T-cell (primary cell): ENCODE results near the gene SH3BP5L. TPM values are rescaled to one million over a fixed set of nuclear protein-coding genes. Genes with fewer than 3 reads are reported as not detected.

Experiments used
- ATAC-seq, 4 experiments: fragments of 200-7000 bp in 3 of 4; fragments of 150-1000 bp in 1 of 4; cut with Tn5 transposase; replicated peaks in 1 of 4; 1 replicate in 3 of 4; 2 replicates in 1 of 4; pipeline ENCODE4 v1.10.0; 2021; ENCODE audit warnings: moderate library complexity in 3 of 4, mild to moderate bottlenecking in 2 of 4, moderate number of reproducible peaks in 1 of 4
- CTCF ChIA-PET, 2 donors: fragments of 300-600 bp; sonication (Branson Sonifier 250); formaldehyde crosslinking; loops; one replicate each; lab custom pipeline; 2022; ENCODE audit warnings: antibody characterized with exemption in 2 of 2; lab: Charles Lee
- POLR2A ChIA-PET, 2 donors: fragments of 300-600 bp; sonication (Branson Sonifier 250); formaldehyde crosslinking; loops; one replicate each; lab custom pipeline; 2022; ENCODE audit warnings: antibody characterized with exemption in 2 of 2; lab: Charles Lee
- DNase-seq, 35 experiments: peaks; one replicate each; pipeline versions ENCODE4 v3.0.0 to v3.0.0-alpha.2; 2013 to 2023
- H3K27ac ChIP-seq: one replicate; pipeline ENCODE4 v1.5.1; 2013; ENCODE audit warnings: low read length
- H3K27me3 ChIP-seq, 2 experiments: replicated peaks in 1 of 2; 1 replicate in 1 of 2; 2 replicates in 1 of 2; pipeline versions ENCODE4 v1.6.1 to v1.7.0; 2013; ENCODE audit warnings: low read length in 1 of 2, mixed read lengths in 1 of 2; ENCODE audit not compliant: control insufficient read depth in 2 of 2, insufficient read depth in 2 of 2; ENCODE audit errors: extremely low read depth in 1 of 2
- H3K36me3 ChIP-seq, 2 donors: 1 replicate in 1 of 2; 2 replicates in 1 of 2; pipeline versions ENCODE4 v1.6.1 to v1.7.0; 2013; ENCODE audit warnings: low read length in 1 of 2; ENCODE audit not compliant: control insufficient read depth in 2 of 2, insufficient read depth in 1 of 2; ENCODE audit errors: extremely low read depth in 1 of 2
- H3K4me1 ChIP-seq, 2 experiments: 1 replicate in 1 of 2; 2 replicates in 1 of 2; pipeline versions ENCODE4 v1.6.1 to v1.7.0; 2013; ENCODE audit warnings: low read length in 2 of 2, mixed read lengths in 1 of 2; ENCODE audit not compliant: insufficient read depth in 2 of 2, control insufficient read depth in 1 of 2; ENCODE audit errors: extremely low read depth in 1 of 2
- H3K4me3 ChIP-seq, 2 donors: 1 replicate in 1 of 2; 2 replicates in 1 of 2; pipeline versions ENCODE4 v1.5.1 to v1.7.0; 2013; ENCODE audit warnings: mild to moderate bottlenecking in 2 of 2, low read length in 1 of 2, moderate library complexity in 1 of 2; ENCODE audit not compliant: control insufficient read depth in 1 of 2; ENCODE audit errors: extremely low read depth in 1 of 2
- H3K9me3 ChIP-seq: 2 replicates; pipeline ENCODE4 v1.7.0; 2013
- H3K27ac Mint-ChIP-seq, 2 donors: one replicate each; pipeline ENCODE4 v1.8.0; 2020 to 2021; ENCODE audit warnings: mild to moderate bottlenecking in 2 of 2, mixed read lengths in 2 of 2
- H3K27me3 Mint-ChIP-seq, 2 donors: one replicate each; pipeline ENCODE4 v1.8.0; 2021 to 2022; ENCODE audit warnings: mixed read lengths in 2 of 2
- H3K36me3 Mint-ChIP-seq: one replicate; pipeline ENCODE4 v1.8.0; 2021; ENCODE audit warnings: mixed read lengths
- H3K4me1 Mint-ChIP-seq, 3 donors: one replicate each; pipeline ENCODE4 v1.8.0; 2020 to 2022; ENCODE audit warnings: mixed read lengths in 3 of 3, mild to moderate bottlenecking in 1 of 3
- H3K4me3 Mint-ChIP-seq, 3 donors: one replicate each; pipeline ENCODE4 v1.8.0; 2020 to 2022; ENCODE audit warnings: mild to moderate bottlenecking in 3 of 3, mixed read lengths in 3 of 3, moderate library complexity in 3 of 3
- H3K9me3 Mint-ChIP-seq, 3 donors: one replicate each; pipeline ENCODE4 v1.8.0; 2020 to 2022; ENCODE audit warnings: mixed read lengths in 3 of 3
- WGBS: methylation state at CpG from one replicate; pipeline ENCODE4 v1.1.5; 2013; ENCODE audit warnings: missing lambda C conversion rate; ENCODE audit not compliant: insufficient coverage; 5-methylcytosine and 5-hydroxymethylcytosine counted together
- total RNA-seq, 35 experiments: library from RNA in 6 of 35; stranded (reverse) in 6 of 35; fragments of 120-200 nt in 1 of 35; gene quantifications; one replicate each; pipeline versions ENCODE4 v1.2.1 to v1.2.4 and lab custom pipeline; 2013 to 2026

Gene SH3BP5L
- total RNA-seq (10 to 100 TPM; 16.8 to 41.4 (median 36.3) TPM), total RNA-seq (lab: John Stamatoyannopoulos, UW) (12.6 to 82.9 (median 33.2) reads per million in 29 experiments)
- total RNA-seq (2013) = 17.6 TPM

DNA sequence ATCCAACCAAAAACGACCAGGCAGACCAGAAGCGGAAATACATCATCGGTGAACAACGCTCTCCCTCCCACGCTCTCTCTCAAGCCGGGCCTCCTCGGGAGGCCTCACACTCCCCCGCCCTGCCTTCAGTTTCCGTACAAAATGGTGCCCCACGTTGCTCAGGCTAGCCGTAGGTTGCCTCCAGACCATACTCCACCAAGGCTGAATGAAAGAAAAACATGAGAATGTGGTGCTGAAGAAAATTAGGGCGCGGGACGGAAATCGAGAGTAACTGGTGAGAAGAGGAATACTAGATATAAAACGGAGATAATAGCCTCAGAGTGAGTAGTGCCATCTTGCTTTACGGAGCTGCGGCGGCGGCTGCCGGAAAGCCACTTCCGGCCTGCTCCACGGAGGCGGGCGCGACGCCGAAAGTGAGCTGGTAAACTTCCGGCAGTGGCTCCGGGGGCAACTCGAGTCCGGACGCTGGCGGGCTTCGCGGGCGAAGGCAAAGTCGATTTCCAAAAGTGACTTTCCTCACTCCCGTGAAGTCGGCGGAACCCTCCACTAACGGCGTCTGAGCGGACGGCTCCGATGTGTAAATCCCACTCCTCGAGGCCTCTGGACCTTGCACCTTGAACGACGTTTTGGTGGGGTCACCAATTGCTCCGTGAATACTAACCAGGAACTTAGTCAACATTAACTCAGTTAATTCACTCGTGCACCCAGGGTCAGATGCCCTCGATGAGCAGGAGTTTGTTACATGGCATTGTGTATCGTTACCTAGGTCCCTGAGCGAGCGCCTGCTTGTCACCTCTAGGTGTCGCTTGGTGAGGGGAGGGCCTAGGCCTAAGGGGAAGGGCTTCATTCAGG lies at the start of gene SH3BP5L:
TSS of gene SH3BP5L (minus strand) at position 7 of the 852 bp plus-strand sequence. CDS start 980 bp downstream, outside the sequence.
- DNase-seq (peak; percentile 83 to 95 (median 90)), ATAC-seq (peak; percentile 87 to 89 (median 88))
- POLR2A ChIA-PET = interaction anchor here (0.5 to 1.5 kb wide), 7 partner anchors 11 to 920 kb away, joined by 3 to 11 read pairs (median 7); partner anchors contain the start of genes PGBD2 (in 1 of the 2) and ZNF672 (in 1 of the 2)
- Histone ChIP-seq H3K27me3 (no peaks in the 10 kb centered on the region), H3K36me3 (peaks cover 0 to 19% of the 10 kb centered on the region in 2 donors), H3K4me3 (peak within 1 kb of the TSS; percentile 87 to 94), H3K9me3 (no peaks in the 10 kb centered on the region), H3K27ac (peak within 1 kb of the TSS; percentile 99), H3K4me1 (peaks cover 30 to 58% of the 10 kb centered on the region in 2 experiments)
- H3K36me3 Mint-ChIP-seq = peaks cover 28% of the 10 kb centered on the region
- peak within 1 kb of the TSS; percentile 96 to 99 for H3K27ac Mint-ChIP-seq
- WGBS = 0% methylated on average over 43 of the region's 56 CpGs
- no peaks in the 10 kb centered on the region for H3K9me3 Mint-ChIP-seq
- H3K4me1 Mint-ChIP-seq = peaks cover 54 to 60% (median 59%) of the 10 kb centered on the region in 3 donors
- CTCF ChIA-PET = interaction anchor here (0.6 to 2.0 kb wide), 6 partner anchors 12 to 80 kb away, joined by 3 to 16 read pairs (median 4); partner anchors contain the start of genes PGBD2 (in 1 of the 2), ZNF672 (in 1 of the 2) and ZNF692 (in 1 of the 2)
- no peaks in the 10 kb centered on the region for H3K27me3 Mint-ChIP-seq
- peak within 1 kb of the TSS; percentile 88 to 99 (median 97) for H3K4me3 Mint-ChIP-seq

DNA sequence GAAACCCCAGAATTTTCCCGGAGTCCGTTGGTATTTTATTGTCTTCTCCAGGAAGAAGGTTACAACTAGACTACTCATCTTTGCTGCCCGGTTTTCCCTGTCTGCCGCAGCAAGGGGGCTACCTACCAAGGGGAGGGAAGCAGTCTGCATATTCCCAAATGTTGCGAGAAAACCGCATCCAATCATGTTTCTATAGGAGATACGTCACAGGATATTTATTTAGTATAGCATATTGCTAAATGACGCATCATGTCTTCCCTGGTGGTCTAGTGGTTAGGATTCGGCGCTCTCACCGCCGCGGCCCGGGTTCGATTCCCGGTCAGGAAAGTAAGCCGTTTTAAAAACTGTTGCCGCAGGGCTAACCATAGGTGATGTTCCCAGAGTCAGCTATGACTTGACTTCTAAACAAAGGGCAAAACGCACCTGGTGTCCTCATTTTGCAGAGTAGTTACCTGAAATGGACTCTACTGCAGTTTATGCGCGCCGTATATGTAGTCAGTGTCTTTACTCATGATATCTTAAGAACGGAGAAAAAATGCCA lies 48.3 kb upstream of the SH3BP5L start:
- Histone ChIP-seq H3K27ac (peak overlapping the region; percentile 76), H3K4me1 (peaks cover 4 to 20% of the 10 kb centered on the region in 2 experiments), H3K36me3 (no peaks in the 10 kb centered on the region), H3K9me3 (no peaks in the 10 kb centered on the region), H3K27me3 (no peaks in the 10 kb centered on the region), H3K4me3 (peak overlapping the region; percentile 89 to 94)
- peaks cover 0 to 6% of the 10 kb centered on the region in 2 donors for H3K27me3 Mint-ChIP-seq
- ATAC-seq (peak; percentile 59 to 72 (median 66)), DNase-seq (peak; percentile 61 to 89 (median 78))
- H3K4me1 Mint-ChIP-seq = peaks cover 23 to 34% (median 27%) of the 10 kb centered on the region in 3 donors
- peak overlapping the region; percentile 96 to 97 for H3K27ac Mint-ChIP-seq
- WGBS = 1% methylated on average over 16 of the region's 23 CpGs
- H3K4me3 Mint-ChIP-seq = peak overlapping the region; percentile 87 to 95 (median 93)
- ChIA-PET POLR2A (interaction anchor here (0.8 to 2.2 kb wide), 3 partner anchors 15 to 48 kb away, joined by 4 to 6 read pairs (median 5); partner anchors contain the start of gene SH3BP5L (in 1 of the 2)), CTCF (interaction anchor here (0.8 to 1.0 kb wide), 5 partner anchors 16 to 36 kb away, joined by 3 to 5 read pairs (median 3); partner anchors contain the start of gene ZNF672 (in 1 of the 2))
- H3K9me3 Mint-ChIP-seq = no peaks in the 10 kb centered on the region
- no peaks in the 10 kb centered on the region for H3K36me3 Mint-ChIP-seq

DNA sequence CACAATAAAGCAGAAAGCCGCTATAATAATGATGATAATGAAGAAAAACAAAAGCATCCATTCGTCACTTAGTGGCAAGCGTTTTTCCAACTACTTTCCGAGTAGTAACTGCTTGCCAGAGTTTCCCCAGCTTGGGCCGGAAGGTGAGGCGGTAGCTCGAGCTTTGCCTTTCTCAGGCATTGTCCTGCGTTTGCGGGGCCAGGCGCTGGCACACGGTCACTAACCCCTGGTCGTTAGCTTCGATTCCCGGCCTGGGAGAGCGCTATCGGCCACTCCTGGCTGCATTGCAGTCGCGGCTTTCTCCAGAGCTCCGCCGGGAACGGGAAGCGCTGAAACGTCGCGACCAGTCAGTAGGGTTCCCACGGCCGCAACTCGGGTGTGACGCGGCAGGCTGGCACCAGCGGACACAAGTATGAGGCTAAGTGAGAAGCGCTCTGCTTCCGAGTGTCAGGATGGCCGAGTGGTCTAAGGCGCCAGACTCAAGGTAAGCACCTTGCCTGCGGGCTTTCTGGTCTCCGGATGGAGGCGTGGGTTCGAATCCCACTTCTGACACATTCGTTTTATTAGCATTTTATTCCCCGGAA lies 47.8 kb upstream of the SH3BP5L start:
- ATAC-seq (peak; percentile 78 to 80 (median 78)), DNase-seq (peak; percentile 73 to 95 (median 86))
- Mint-ChIP-seq H3K36me3 (no peaks in the 10 kb centered on the region), H3K4me3 (peak overlapping the region; percentile 87 to 95 (median 93)), H3K4me1 (peaks cover 23 to 34% (median 27%) of the 10 kb centered on the region in 3 donors), H3K9me3 (no peaks in the 10 kb centered on the region), H3K27me3 (peaks cover 0 to 6% of the 10 kb centered on the region in 2 donors), H3K27ac (peak overlapping the region; percentile 96 to 97)
- H3K27me3 ChIP-seq = no peaks in the 10 kb centered on the region
- WGBS = under 1% methylated on average over 37 of the region's 41 CpGs
- CTCF ChIA-PET = interaction anchor here in 1 of 2 donors (1.0 to 1.1 kb wide), 3 partner anchors 20 to 33 kb away, joined by 3 to 5 read pairs (median 3); no protein-coding TSS in a partner anchor
- peak overlapping the region; percentile 76 for H3K27ac ChIP-seq
- H3K4me3 ChIP-seq = peak overlapping the region; percentile 89 to 94
- no peaks in the 10 kb centered on the region for H3K9me3 ChIP-seq
- POLR2A ChIA-PET = interaction anchor here in 1 of 2 donors (2.2 kb wide), 1 partner anchor 48 kb away, joined by 6 read pairs; the partner anchor contains the start of gene SH3BP5L
- H3K4me1 ChIP-seq = peaks cover 4 to 20% of the 10 kb centered on the region in 2 experiments
- H3K36me3 ChIP-seq = no peaks in the 10 kb centered on the region

DNA sequence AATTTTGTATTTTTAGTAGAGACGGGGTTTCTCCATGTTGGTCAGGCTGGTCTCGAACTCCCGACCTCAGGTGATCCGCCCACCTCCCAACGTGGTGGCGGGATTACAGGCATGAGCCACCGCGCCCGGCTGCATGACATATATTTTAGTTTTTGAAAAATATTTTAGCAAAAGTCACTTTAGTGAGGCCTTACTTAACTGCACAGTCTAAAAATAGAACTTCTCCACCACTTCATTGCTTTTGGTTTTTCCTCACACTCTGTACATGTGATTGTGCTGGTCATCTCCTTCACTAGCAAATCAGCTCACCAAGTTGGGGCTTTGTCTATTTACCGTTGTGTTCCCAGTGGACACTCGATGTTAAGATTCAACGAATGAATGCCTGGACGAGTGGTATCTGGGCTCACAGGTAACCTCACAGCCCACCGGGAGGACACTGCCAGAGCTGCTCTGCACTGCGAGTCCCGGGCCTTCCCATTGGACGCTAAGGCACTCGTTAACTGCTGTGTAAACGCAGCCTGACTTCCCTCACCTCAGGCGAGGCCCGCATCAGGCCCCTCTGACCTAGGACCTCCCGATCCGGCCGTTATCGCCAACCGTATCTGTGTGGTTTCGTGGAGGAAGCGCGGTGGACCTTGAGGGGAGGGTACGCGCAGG lies 47.2 kb upstream of the SH3BP5L start:
- H3K9me3 ChIP-seq = no peaks in the 10 kb centered on the region
- CTCF ChIA-PET = interaction anchor here in 1 of 2 donors (1.0 to 1.1 kb wide), 2 partner anchors 20 to 31 kb away, joined by 3 read pairs; no protein-coding TSS in a partner anchor
- no peaks in the 10 kb centered on the region for H3K36me3 ChIP-seq
- WGBS = 1% methylated on average over 17 of the region's 31 CpGs
- no peaks in the 10 kb centered on the region for H3K9me3 Mint-ChIP-seq
- peak in 18 of 35 experiments; percentile 3 to 57 (median 24) for DNase-seq
- H3K4me1 ChIP-seq = peaks cover 4 to 20% of the 10 kb centered on the region in 2 experiments
- peaks cover 23 to 34% (median 27%) of the 10 kb centered on the region in 3 donors for H3K4me1 Mint-ChIP-seq
- peaks cover 0 to 6% of the 10 kb centered on the region in 2 donors for H3K27me3 Mint-ChIP-seq
- H3K4me3 ChIP-seq = peak overlapping the region; percentile 89 to 94
- no peaks in the 10 kb centered on the region for H3K27me3 ChIP-seq
- ATAC-seq = peak; percentile 22 to 37 (median 29)
- H3K4me3 Mint-ChIP-seq = peak overlapping the region; percentile 87 to 95 (median 93)
- peak overlapping the region; percentile 96 to 97 for H3K27ac Mint-ChIP-seq
- H3K36me3 Mint-ChIP-seq = no peaks in the 10 kb centered on the region
- POLR2A ChIA-PET = interaction anchor here in 1 of 2 donors (2.2 kb wide), 1 partner anchor 47 kb away, joined by 6 read pairs; the partner anchor contains the start of gene SH3BP5L
- H3K27ac ChIP-seq = peak overlapping the region; percentile 76

DNA sequence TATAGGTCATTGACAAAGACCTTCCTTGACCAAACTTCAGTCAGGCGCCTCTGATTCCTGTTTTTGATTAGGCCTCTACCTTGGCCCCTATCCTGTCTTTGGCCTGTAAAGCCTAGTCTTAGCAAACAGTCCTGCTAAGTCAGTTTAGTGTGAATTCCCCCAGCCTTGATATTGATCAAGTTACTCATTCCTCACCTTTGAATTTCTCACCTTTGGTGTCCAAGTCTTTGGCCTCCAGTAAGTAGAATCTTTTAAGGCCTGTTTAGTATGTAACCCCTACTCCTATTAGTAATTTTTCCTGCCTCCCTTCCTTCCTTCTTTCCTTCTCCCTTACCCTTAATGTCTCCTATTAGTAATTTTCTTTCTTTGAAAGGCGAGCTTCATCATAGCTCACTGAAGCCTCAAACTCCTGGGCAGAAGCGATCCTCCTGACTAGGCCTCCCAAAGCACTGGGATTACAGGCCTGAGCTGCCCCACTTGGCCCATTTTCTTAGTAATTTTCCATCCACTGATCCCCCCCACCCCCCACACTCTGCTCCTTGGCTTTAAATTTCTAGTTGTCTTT lies 46.2 kb upstream of the SH3BP5L start:
- Mint-ChIP-seq H3K27me3 (peaks cover 0 to 6% of the 10 kb centered on the region in 2 donors), H3K4me3 (peak overlapping the region in 2 of 3 donors; percentile 4 to 41), H3K9me3 (no peaks in the 10 kb centered on the region), H3K4me1 (peaks cover 23 to 31% (median 27%) of the 10 kb centered on the region in 3 donors), H3K36me3 (no peaks in the 10 kb centered on the region), H3K27ac (peak overlapping the region in 1 of 2 donors; percentile 24)
- WGBS = 100% methylated on average over 1 of the region's 3 CpGs
- no peak for ATAC-seq
- Histone ChIP-seq H3K27me3 (peaks cover 0 to 5% of the 10 kb centered on the region in 2 experiments), H3K9me3 (no peaks in the 10 kb centered on the region), H3K4me1 (peaks cover 4 to 20% of the 10 kb centered on the region in 2 experiments), H3K4me3 (no peak overlapping the region), H3K36me3 (no peaks in the 10 kb centered on the region), H3K27ac (no peak overlapping the region)
- ChIA-PET POLR2A (no interaction called here), CTCF (no interaction called here)
- no peak for DNase-seq
